NK-92 treated with Interleukin-12 subunit alpha and Interleukin-12 subunit beta, amount 100 ng/mL, for 24 hours (cell line): ENCODE measurements around the gene SORBS1.

Experiments used
- DNase-seq: peaks from one replicate; lab custom pipeline; 2025; lab: John Stamatoyannopoulos, UW

SORBS1 gene

GRCh38 chr10:95565336-95565735, 4.2 kb upstream of the SORBS1 start:
- no peak for DNase-seq

GRCh38 chr10:95564291-95564690, 3.1 kb upstream of the SORBS1 start:
- DNase-seq = no peak

GRCh38 chr10:95562341-95562965, 1.3 kb upstream of the SORBS1 start:
- no peak for DNase-seq

GRCh38 chr10:95561864-95562177, 650 bp upstream of the SORBS1 start:
- DNase-seq = no peak

- DNase-seq = peak; percentile 13
These were observed 644 bp downstream of the SORBS1 start for GRCh38 chr10:95560278-95561176.

GRCh38 chr10:95559896-95560277, 1.3 kb downstream of the SORBS1 start:
- no peak for DNase-seq

- DNase-seq = no peak
These were observed 1.7 kb downstream of the SORBS1 start for GRCh38 chr10:95559471-95559870.

GRCh38 chr10:95558593-95559320, 2.4 kb downstream of the SORBS1 start:
- no peak for DNase-seq

GRCh38 chr10:95556994-95557767, 4.0 kb downstream of the SORBS1 start:
- no peak for DNase-seq

- DNase-seq = no peak
These were observed 7.5 kb downstream of the SORBS1 start for GRCh38 chr10:95553674-95554073.

- DNase-seq = no peak
These were observed 8.4 kb downstream of the SORBS1 start for GRCh38 chr10:95552679-95553342.

- no peak for DNase-seq
These were observed 11.0 kb downstream of the SORBS1 start for GRCh38 chr10:95550073-95550672.

GRCh38 chr10:95547791-95548435, 13.3 kb downstream of the SORBS1 start:
- DNase-seq = no peak

- DNase-seq = no peak
These were observed 14.0 kb downstream of the SORBS1 start for GRCh38 chr10:95547197-95547596.

- no peak for DNase-seq
These were observed 15.2 kb downstream of the SORBS1 start for GRCh38 chr10:95545981-95546380.

- DNase-seq = no peak
These were observed 16.2 kb downstream of the SORBS1 start for GRCh38 chr10:95544783-95545500.

- no peak for DNase-seq
These were observed 17.7 kb downstream of the SORBS1 start for GRCh38 chr10:95543459-95543858.

GRCh38 chr10:95542761-95543160, 18.4 kb downstream of the SORBS1 start:
- no peak for DNase-seq

- DNase-seq = no peak
These were observed 18.8 kb downstream of the SORBS1 start for GRCh38 chr10:95542330-95542729.

- no peak for DNase-seq
These were observed 20.6 kb downstream of the SORBS1 start for GRCh38 chr10:95540514-95541052.
